Cortex of kidney (tissue), 1 donor: ENCODE results near the gene CHRNA4.
"Not testable (repeated sequence)": the region's sequence is repeated elsewhere in the genome, so short reads cannot be mapped to it uniquely, and the experiment has no call there.

Source experiments
- DNase-seq: peaks from one replicate; lab custom pipeline; 2025; lab: John Stamatoyannopoulos, UW

CHRNA4 gene

GRCh38 chr20:63397946-63398450 lies 36.8 kb upstream of the CHRNA4 start:
- DNase-seq = no peak

GRCh38 chr20:63397155-63397843 lies 36.1 kb upstream of the CHRNA4 start:
- DNase-seq = no peak

- no peak for DNase-seq
Observed at GRCh38 chr20:63396300-63396699, 35.2 kb upstream of the CHRNA4 start.

GRCh38 chr20:63395723-63396122 lies 34.6 kb upstream of the CHRNA4 start:
- DNase-seq = no peak

- no peak for DNase-seq
Observed at GRCh38 chr20:63394920-63395455, 33.8 kb upstream of the CHRNA4 start.

- no peak for DNase-seq
Observed at GRCh38 chr20:63394069-63394919, 33.1 kb upstream of the CHRNA4 start.

- no peak for DNase-seq
Observed at GRCh38 chr20:63393566-63393965, 32.4 kb upstream of the CHRNA4 start.

GRCh38 chr20:63392465-63393365 lies 31.6 kb upstream of the CHRNA4 start:
- DNase-seq = no peak

GRCh38 chr20:63387917-63388316 lies 26.8 kb upstream of the CHRNA4 start:
- DNase-seq = no peak

- no peak for DNase-seq
Observed at GRCh38 chr20:63387393-63387792, 26.2 kb upstream of the CHRNA4 start.

GRCh38 chr20:63386491-63386890 lies 25.3 kb upstream of the CHRNA4 start:
- DNase-seq = no peak

GRCh38 chr20:63385819-63386218 lies 24.7 kb upstream of the CHRNA4 start:
- no peak for DNase-seq

GRCh38 chr20:63384336-63384735 lies 23.2 kb upstream of the CHRNA4 start:
- no peak for DNase-seq

- DNase-seq = no peak
Observed at GRCh38 chr20:63383556-63383955, 22.4 kb upstream of the CHRNA4 start.

GRCh38 chr20:63382551-63383300 lies 21.6 kb upstream of the CHRNA4 start:
- DNase-seq = no peak

- DNase-seq = no peak
Observed at GRCh38 chr20:63381781-63382431, 20.8 kb upstream of the CHRNA4 start.

GRCh38 chr20:63380346-63380870 lies 19.3 kb upstream of the CHRNA4 start:
- DNase-seq = no peak

- not testable (repeated sequence) for DNase-seq
Observed at GRCh38 chr20:63379872-63380271, 18.7 kb upstream of the CHRNA4 start.

- no peak for DNase-seq
Observed at GRCh38 chr20:63379296-63379695, 18.1 kb upstream of the CHRNA4 start.

- no peak for DNase-seq
Observed at GRCh38 chr20:63378626-63379025, 17.5 kb upstream of the CHRNA4 start.
